ENCODE data around the gene KIF17.
"Not testable (repeated sequence)": the region's sequence is repeated elsewhere in the genome, so short reads cannot be mapped to it uniquely, and the experiment has no call there.

KIF17 gene

DNA sequence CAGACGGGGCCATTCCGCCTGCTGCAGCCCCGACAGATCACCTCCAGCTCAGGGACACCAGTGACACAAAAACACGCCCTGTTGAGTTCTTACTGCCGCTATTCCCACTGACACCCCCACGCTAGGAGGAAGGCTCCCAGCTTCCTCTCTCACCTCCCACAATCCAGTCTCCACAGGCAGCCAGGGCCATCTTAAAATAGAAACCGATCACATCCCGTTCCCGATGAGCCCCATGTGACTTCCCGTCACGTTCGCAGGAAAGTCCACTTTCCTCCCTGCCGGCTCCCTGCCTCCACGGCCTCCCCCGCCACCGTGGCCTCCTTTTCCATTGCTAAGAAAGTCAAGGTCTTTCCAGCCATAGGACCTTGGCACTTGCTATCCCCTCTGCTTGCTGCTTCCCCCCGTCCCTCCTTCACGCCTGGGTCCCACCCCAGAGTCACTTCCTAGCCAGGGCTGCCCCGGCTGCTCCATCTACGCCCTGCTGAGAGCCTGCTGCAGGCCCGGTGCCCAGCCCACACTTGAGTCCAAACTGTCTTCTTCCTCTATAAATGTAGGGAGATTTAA, 32.6 kb downstream of the KIF17 start:
- DNase-seq = no peak

- DNase-seq = no peak
Observed at GRCh38 chr1:20684651-20685050, 33.2 kb downstream of the KIF17 start.

DNA sequence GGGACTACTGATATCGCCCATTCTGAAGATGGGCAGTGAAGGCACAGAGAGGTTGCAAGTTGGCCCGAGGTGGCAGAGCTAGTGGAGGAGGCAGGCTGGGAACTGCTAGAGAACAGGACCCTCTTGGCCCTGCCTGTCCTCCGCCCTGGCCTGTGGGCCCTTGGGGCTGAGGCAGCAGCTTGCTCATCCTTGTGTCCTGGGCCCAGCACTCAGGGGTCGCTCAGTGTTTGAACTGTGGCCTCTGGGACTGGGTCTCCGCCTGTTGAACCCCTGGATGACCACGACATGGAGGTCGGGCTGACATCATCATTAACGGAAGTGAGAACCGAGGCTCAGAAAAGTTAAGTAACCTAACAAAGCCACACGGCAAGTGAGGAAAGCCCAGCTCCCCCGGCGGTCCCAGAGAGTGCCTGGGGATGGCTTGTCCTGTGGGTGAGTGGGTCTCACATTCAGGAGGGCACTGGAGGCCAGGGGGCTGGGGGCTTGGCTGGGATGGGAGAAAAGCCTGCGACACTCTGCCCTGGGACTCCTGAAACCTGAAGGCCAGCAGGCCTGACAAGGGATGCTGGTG, 33.7 kb downstream of the KIF17 start:
- no peak for DNase-seq

DNA sequence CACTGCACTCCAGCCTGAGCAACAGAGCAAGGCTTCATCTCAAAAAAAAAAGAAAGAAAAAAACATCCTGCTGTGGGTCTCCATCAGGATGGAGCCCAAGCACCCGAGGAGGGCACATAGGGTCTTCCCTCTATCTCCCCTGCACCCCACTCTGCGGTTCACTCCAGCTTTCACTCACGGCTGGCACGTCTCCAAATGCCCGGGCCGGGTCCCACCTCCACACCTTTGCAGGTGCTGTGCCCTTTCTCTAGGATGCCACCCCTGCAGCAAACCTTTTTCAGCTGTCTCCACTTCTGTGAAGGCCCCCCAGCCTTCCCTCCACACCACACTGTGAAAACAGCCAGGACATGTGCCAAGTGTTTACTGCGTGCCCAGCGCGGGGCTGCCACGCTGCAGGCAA, 34.2 kb downstream of the KIF17 start:
- no peak for DNase-seq

GRCh38 chr1:20682571-20683236, 35.1 kb downstream of the KIF17 start:
- no peak for DNase-seq

DNA sequence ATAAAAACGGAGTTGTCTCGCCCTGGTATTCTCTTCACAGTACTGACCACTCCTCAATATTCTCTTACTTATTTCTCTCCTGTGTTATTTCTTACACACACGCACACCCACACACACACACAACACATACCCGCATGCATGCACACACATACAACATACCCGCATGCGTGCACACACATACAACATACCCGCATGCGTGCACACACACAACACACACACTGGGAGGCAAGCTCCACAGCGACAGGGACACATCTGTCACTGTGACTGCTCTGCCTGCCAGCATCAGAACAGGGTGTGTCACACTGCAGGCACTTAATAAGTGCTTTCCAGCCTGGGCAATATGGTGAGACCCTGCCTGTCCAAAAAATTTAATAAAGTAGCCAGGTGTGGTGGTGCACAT, 35.8 kb downstream of the KIF17 start:
- no peak for DNase-seq

- no peak for DNase-seq
Observed at GRCh38 chr1:20680269-20680668, 37.5 kb downstream of the KIF17 start.

DNA sequence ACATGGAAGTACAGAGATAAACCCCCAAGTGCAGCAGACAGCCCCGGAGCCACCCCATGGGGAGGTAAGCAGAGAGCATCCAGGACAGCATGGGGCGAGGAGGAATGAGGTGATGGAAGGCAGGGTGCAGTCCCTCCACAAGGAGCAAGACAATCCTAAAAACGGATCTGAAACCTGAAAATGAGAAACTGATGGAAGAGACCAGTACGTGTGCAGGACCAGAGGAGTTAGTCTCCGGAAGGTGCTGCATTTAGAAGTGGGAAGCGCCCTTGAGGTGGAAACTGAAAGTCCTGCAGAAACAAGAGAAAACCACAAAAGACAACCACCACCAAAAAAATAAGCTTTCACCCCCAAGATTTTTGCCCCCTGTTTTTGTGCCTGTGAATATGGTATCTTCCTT, 39.2 kb downstream of the KIF17 start:
- DNase-seq = no peak

DNA sequence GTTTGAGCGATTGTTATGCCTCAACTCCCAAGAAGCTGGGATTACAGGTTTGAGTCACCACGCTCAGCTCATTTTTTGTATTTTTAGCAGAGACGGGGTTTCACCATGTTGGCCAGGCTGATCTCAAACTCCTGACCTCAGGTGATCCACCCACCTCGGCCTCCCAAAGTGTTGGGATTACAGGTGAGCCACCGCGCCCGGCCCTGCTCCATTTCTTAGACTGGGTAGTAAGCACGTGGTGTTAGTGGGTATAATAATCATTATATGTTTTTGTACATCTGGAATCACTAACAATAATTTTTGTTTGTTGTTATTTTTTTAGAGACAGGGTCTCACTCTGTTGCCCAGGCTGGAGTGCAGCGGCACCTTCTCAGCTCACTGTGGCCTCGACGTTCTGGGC, 44.2 kb downstream of the KIF17 start:
- not testable (repeated sequence) for DNase-seq

- no peak for DNase-seq
Observed at GRCh38 chr1:20672265-20672632, 45.6 kb downstream of the KIF17 start.

- no peak for DNase-seq
Observed at GRCh38 chr1:20670936-20671335, 46.9 kb downstream of the KIF17 start.

DNA sequence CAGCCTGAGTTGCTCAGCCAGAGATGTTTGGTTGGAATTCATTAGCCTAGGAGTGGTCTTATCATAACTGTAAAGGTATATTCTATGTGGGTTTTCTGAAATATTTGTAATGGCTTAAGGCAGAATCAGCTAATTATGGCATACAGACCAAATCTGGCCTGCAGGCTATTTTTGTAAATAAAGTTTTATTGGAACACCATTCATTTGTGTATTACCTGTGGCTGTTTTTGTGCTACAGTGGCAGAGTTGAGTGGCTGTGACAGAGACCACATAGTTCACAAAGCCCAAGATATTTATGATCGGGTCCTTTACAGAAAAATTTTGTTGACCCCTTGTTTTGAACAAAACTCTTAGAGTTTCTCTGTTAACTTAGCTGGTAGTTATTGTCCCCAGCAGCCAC, 49.2 kb downstream of the KIF17 start:
- no peak for DNase-seq

GRCh38 chr1:20666804-20667203, 51.0 kb downstream of the KIF17 start:
- DNase-seq = no peak

GRCh38 chr1:20666146-20666545, 51.7 kb downstream of the KIF17 start:
- DNase-seq = no peak

GRCh38 chr1:20665726-20666125, 52.1 kb downstream of the KIF17 start:
- DNase-seq = no peak

GRCh38 chr1:20663969-20664715, 53.7 kb downstream of the KIF17 start:
- no peak for DNase-seq

DNA sequence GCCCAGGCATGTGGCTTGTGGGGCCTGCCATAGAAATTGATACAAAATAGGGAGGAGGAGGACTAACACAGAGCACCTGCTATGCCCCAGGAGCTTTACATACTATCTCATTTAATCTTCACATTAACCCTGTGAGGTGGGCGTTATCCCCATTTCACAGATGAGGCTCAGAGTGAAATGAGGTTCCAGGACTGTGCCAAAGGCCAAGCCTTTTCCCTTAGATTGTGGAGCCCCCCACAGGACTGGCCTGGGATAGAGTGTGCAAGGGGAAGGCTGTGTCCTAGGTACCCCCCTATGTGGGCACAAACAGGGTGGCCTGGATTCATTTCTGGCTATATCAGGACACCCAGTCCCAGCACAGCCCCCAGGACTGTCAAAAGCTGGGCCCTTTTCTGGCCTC, 54.4 kb downstream of the KIF17 start:
- DNase-seq = no peak

- DNase-seq = no peak
Observed at GRCh38 chr1:20662110-20662475, 55.7 kb downstream of the KIF17 start.

DNA sequence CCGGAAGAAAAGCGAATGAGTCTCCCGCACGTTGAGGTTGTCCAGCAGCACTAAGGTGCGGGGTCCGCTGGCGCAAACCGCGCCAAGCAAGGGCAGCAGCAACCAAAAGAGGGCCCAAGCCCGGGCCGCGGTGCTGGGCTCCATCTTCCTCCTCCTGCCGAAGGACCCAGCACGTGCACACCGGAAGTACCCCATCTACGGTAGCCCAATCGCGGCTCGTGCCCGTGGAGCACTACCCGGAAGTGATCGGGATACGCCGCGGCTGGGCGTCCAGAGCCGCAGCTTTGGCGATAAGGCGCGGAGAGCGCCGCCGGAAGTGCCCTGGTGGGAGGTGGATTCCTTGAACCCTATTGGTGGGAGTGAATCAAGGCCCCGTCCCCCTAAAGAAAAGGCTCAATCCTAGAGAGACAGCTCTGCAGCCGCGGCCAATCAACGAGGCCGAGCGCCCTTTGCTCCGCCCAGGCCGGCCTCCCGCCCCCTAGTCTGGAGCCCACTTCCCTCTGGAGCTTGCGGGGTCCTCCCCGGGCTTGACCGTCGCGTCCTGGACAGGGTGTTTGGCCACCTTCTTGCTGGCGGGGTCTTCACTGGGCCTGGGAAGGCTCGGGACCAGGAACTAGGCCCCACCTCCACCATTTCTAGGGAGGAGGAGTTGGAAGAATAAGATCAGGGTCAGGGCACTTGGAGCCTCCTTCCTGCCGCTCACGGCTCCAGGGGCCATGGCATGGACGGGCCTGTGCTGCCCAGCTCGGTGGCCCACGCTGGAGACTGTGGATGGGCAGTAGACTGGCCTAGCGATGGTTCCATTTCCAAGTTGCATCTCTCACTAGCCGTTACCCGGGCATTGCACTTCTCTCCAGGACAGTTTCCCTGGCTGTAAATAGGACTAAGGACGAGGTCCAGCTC, 56.3 kb downstream of the KIF17 start, which contains the start of gene DDOST:
DDOST (minus strand) TSS at position 163 of the 903 bp plus-strand sequence; CDS start at position 144, 19 bp downstream.
- DNase-seq = peak; percentile 76 to 91 (median 80)

GRCh38 chr1:20660847-20661206, 57.0 kb downstream of the KIF17 start:
- peak in 1 of 4 experiments; percentile 25 for DNase-seq

DNA sequence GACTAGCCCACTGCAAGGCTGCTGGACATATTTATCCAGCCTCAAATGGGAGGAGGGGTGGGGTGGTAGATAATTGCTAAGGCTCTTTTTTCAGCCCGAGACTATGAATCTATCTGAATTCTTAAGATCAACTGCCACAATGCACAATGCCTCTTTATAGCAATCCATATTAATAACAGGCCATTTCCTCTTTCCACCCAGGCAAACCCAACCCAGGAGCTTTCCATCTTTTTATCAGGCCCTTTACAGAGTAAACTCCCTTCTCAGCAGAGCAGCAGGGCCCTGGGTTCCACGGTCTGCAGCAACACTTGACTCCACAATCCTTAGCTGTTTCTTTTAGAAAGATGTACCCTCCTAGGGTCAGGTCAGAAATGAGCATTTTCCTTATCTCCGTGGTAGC, 57.4 kb downstream of the KIF17 start:
- no peak for DNase-seq

GRCh38 chr1:20658166-20658915, 59.5 kb downstream of the KIF17 start:
- no peak for DNase-seq

Data from activated naive CD4-positive, alpha-beta T cell (primary cell).